ENCODE data around the gene DRD2. TPM values are rescaled to one million over a fixed set of nuclear protein-coding genes. Genes with fewer than 3 reads are reported as not detected.

The DRD2 gene
- total RNA-seq, 1 experiment from 2014 or later: 0.44 TPM

- Mint-ChIP-seq H3K27me3 (ENCODE audit: low read depth) (peaks cover 10% of the 10 kb centered on the region), H3K9me3 (no peaks in the 10 kb centered on the region; a peak in 1 of 5 replicates), H3K4me3 (no peak overlapping the region), H3K36me3 (ENCODE audit: insufficient read depth in 1 of 3, low read depth in 3 of 3) (no peaks in the 10 kb centered on the region), H3K4me1 (peaks cover 2 to 9% of the 10 kb centered on the region in 2 experiments; a peak in 3 of 4 replicates), H3K27ac (no peak overlapping the region)
- H3T11ph ChIP-seq (ENCODE audit: low read length): no peak overlapping the region
- H3K18ac ChIP-seq (ENCODE audit: insufficient read length, low read depth, low read length): no peak overlapping the region
- H2BK12ac ChIP-seq (ENCODE audit: insufficient read length, low read depth, low read length): no peak overlapping the region
- H4K8ac ChIP-seq (replicated peaks; ENCODE audit: insufficient read length, low read depth, low read length): no peak overlapping the region
- no peak overlapping the region for H2BK15ac ChIP-seq (ENCODE audit: low read depth, low read length)
- no peak overlapping the region for H4K5ac ChIP-seq (ENCODE audit: insufficient read length, low read depth, low read length)
- H2AFZ ChIP-seq (ENCODE audit: low read length): no peak overlapping the region
- H3K4ac ChIP-seq (ENCODE audit: low read depth, low read length): no peak overlapping the region
- no peak overlapping the region for H3K14ac ChIP-seq (ENCODE audit: insufficient read depth, low read length)
- DNase-seq: no peak
- no peak overlapping the region for H2AK5ac ChIP-seq (ENCODE audit: insufficient read length, low read length)
- H2BK120ac ChIP-seq (ENCODE audit: low read depth, low read length, poor library complexity, severe bottlenecking): no peak overlapping the region
- no peak overlapping the region for H3K9ac ChIP-seq (ENCODE audit: extremely low read depth, insufficient read length, low read length)
- H3K23ac ChIP-seq (ENCODE audit: insufficient read length, low read depth, low read length): no peak overlapping the region
- H3K9me3 ChIP-seq (ENCODE audit: control insufficient read depth, low read depth, low read length): no peaks in the 10 kb centered on the region
- no peak for TF ChIP-seq CTCF (conservative IDR thresholded peaks at IDR 0.05)
- H3K79me1 ChIP-seq (ENCODE audit: insufficient read depth, low read depth, low read length, poor library complexity, severe bottlenecking): no peaks in the 10 kb centered on the region
- H4K91ac ChIP-seq (ENCODE audit: insufficient read length, low read depth, low read length): no peak overlapping the region
- no peak overlapping the region for H3K4me2 ChIP-seq (ENCODE audit: insufficient read depth, insufficient read length, low read length)
- H4K20me1 ChIP-seq (ENCODE audit: control insufficient read depth, insufficient read depth, insufficient read length): no peaks in the 10 kb centered on the region
- no peak overlapping the region for H2BK5ac ChIP-seq (ENCODE audit: insufficient read length, low read length)
- WGBS (ENCODE audit: extremely low coverage, insufficient read length, low lambda C conversion rate): no CpG with 5 or more reads among the region's 6 CpGs
- no peak overlapping the region for H3K56ac ChIP-seq (ENCODE audit: insufficient read length, low read depth, low read length)
- H3K27ac ChIP-seq (ENCODE audit: insufficient read length, low read depth, low read length): no peak overlapping the region
- no peaks in the 10 kb centered on the region for H3K23me2 ChIP-seq (ENCODE audit: insufficient read length, low read depth, low read length, poor library complexity, severe bottlenecking)
- no peaks in the 10 kb centered on the region for H3K4me1 ChIP-seq (ENCODE audit: insufficient read depth, low read length)
- H2BK20ac ChIP-seq (ENCODE audit: low read depth, low read length, poor library complexity, severe bottlenecking): no peak overlapping the region
- H3K27me3 ChIP-seq (ENCODE audit: insufficient read depth, low read length): no peaks in the 10 kb centered on the region
- H3K79me2 ChIP-seq (ENCODE audit: insufficient read depth, low read length): no peaks in the 10 kb centered on the region
Observed at GRCh38 chr11:113517361-113517760, 42.2 kb upstream of the DRD2 start.

All from H9 (cell line).